ENCODE results near the gene GATAD2A. TPM values are rescaled to one million over a fixed set of nuclear protein-coding genes. Genes with fewer than 3 reads are reported as not detected.

GATAD2A gene, protein sequence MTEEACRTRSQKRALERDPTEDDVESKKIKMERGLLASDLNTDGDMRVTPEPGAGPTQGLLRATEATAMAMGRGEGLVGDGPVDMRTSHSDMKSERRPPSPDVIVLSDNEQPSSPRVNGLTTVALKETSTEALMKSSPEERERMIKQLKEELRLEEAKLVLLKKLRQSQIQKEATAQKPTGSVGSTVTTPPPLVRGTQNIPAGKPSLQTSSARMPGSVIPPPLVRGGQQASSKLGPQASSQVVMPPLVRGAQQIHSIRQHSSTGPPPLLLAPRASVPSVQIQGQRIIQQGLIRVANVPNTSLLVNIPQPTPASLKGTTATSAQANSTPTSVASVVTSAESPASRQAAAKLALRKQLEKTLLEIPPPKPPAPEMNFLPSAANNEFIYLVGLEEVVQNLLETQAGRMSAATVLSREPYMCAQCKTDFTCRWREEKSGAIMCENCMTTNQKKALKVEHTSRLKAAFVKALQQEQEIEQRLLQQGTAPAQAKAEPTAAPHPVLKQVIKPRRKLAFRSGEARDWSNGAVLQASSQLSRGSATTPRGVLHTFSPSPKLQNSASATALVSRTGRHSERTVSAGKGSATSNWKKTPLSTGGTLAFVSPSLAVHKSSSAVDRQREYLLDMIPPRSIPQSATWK
- 100 to 1,000 TPM; 123 to 139 TPM for total RNA-seq

GRCh38 chr19:19404879-19405860, at the start of gene GATAD2A:
GATAD2A (plus strand) TSS chr19:19405675; CDS start chr19:19465346, 59,671 bp downstream.
- H3K4me3 Mint-ChIP-seq, result peak within 1 kb of the TSS; percentile 91
- peak; percentile 74 for ATAC-seq
- no peaks in the 10 kb centered on the region for H3K9me3 Mint-ChIP-seq (ENCODE audit: low read depth)
- intact Hi-C loops (cut with DNase I, micrococcal nuclease), result loop anchor here (1.0 to 5.0 kb wide), 12 partner anchors 20 to 768 kb away; partner anchors contain the start of genes ATP13A1 (in 1 of the 2), BORCS8 (in 1 of the 2), KLHL26 (in 1 of the 2) and MAU2 (in 1 of the 2)
- no peaks in the 10 kb centered on the region for H3K27me3 Mint-ChIP-seq
- H3K36me3 Mint-ChIP-seq (ENCODE audit: low read depth), result peaks cover 11% of the 10 kb centered on the region
- CTCF ChIA-PET, result interaction anchor here (0.5 to 2.2 kb wide), 9 partner anchors 10 to 215 kb away, joined by 3 to 16 read pairs (median 4); no protein-coding TSS in a partner anchor
- POLR2A ChIA-PET, result interaction anchor here (0.5 to 1.5 kb wide), 11 partner anchors 8 to 231 kb away, joined by 3 to 14 read pairs (median 4); no protein-coding TSS in a partner anchor
- H3K4me1 Mint-ChIP-seq, result peaks cover 69% of the 10 kb centered on the region
- peak within 1 kb of the TSS; percentile 95 for H3K27ac Mint-ChIP-seq
- DNase-seq, result peak; percentile 96

- Mint-ChIP-seq H3K27me3 (no peaks in the 10 kb centered on the region), H3K4me3 (no peak overlapping the region), H3K36me3 (ENCODE audit: low read depth) (peaks cover 20% of the 10 kb centered on the region), H3K27ac (no peak overlapping the region), H3K4me1 (peaks cover 18% of the 10 kb centered on the region), H3K9me3 (ENCODE audit: low read depth) (no peaks in the 10 kb centered on the region)
- ATAC-seq (no peak), DNase-seq (no peak)
- ChIA-PET POLR2A (no interaction called here), CTCF (interaction anchor here (0.6 kb wide), 1 partner anchor 63 kb away, joined by 3 read pairs; no protein-coding TSS in a partner anchor)
- intact Hi-C loops (cut with DNase I, micrococcal nuclease), result no loop called here
Observed at GRCh38 chr19:19356500-19356899, 49.0 kb upstream of the GATAD2A start.

DNA sequence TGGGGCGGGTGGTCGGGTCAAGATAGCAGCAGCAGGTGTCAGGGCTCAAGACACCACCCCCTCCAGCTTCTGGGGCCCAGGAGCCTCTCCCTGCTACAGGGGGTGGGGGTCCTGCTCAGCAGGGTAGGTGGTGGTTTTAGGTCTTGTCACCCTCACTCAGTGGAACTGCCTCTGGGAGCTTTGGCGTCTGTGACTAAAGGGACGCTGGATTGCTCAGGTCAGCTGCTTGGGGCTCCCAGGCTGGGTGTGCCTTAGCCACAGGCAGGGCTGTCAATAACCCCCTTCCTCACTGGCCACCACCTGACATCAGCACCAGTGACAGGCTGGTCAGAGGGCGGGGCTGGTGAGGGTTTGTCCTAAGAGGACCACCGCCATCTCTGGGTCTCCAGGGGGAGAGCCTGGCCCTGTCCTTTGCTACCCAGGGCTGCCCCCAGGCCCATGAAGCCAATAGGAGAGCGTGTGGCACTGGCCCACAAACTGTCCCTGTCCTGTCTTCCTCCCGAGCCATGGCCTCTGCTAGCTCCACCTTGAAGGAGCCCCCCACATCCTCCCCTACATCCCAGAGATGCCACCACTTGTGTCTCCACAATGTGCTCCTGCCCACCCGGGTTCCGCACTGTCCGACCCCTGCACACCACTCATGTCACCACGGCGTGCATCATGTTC, 48.4 kb upstream of the GATAD2A start:
- peaks cover 18% of the 10 kb centered on the region for H3K36me3 Mint-ChIP-seq (ENCODE audit: low read depth)
- H3K27me3 Mint-ChIP-seq, result no peaks in the 10 kb centered on the region
- peaks cover 21% of the 10 kb centered on the region for H3K4me1 Mint-ChIP-seq
- no peaks in the 10 kb centered on the region for H3K9me3 Mint-ChIP-seq (ENCODE audit: low read depth)
- intact Hi-C loops (cut with DNase I, micrococcal nuclease), result no loop called here
- no peak overlapping the region for H3K4me3 Mint-ChIP-seq
- DNase-seq (no peak), ATAC-seq (no peak)
- POLR2A ChIA-PET, result no interaction called here
- CTCF ChIA-PET, result interaction anchor here (2.0 kb wide), 1 partner anchor 134 kb away, joined by 8 read pairs; no protein-coding TSS in a partner anchor
- no peak overlapping the region for H3K27ac Mint-ChIP-seq

- intact Hi-C loops (cut with DNase I, micrococcal nuclease), result loop anchor here in 1 of 2 experiments (1.0 to 5.0 kb wide), 3 partner anchors 129 to 215 kb away; partner anchors contain the start of genes BORCS8 and RFXANK
Observed at GRCh38 chr19:19361075-19361594, 44.3 kb upstream of the GATAD2A start.

GRCh38 chr19:19362075-19362474, 43.4 kb upstream of the GATAD2A start:
- Mint-ChIP-seq H3K36me3 (ENCODE audit: low read depth) (peaks cover 4% of the 10 kb centered on the region), H3K9me3 (ENCODE audit: low read depth) (no peaks in the 10 kb centered on the region), H3K27me3 (no peaks in the 10 kb centered on the region), H3K27ac (peak overlapping the region; percentile 19), H3K4me1 (peaks cover 36% of the 10 kb centered on the region), H3K4me3 (no peak overlapping the region)
- no peak for ATAC-seq
- CTCF ChIA-PET, result interaction anchor here (0.6 to 7.1 kb wide), 5 partner anchors 11 to 128 kb away, joined by 3 to 123 read pairs (median 3); no protein-coding TSS in a partner anchor
- intact Hi-C loops (cut with DNase I, micrococcal nuclease), result loop anchor here in 1 of 2 experiments (5.0 kb wide), 1 partner anchor 170 kb away; the partner anchor contains the start of genes BORCS8 and RFXANK
- no peak for DNase-seq
- POLR2A ChIA-PET, result interaction anchor here (1.2 kb wide), 1 partner anchor 23 kb away, joined by 4 read pairs; no protein-coding TSS in a partner anchor

More at GRCh38 chr19:19361075-19361594, 44.3 kb upstream of the GATAD2A start:
- DNase-seq (peak; percentile 88), ATAC-seq (peak; percentile 76)
- H3K27me3 Mint-ChIP-seq, result no peaks in the 10 kb centered on the region
- H3K4me1 Mint-ChIP-seq, result peaks cover 31% of the 10 kb centered on the region
- peaks cover 6% of the 10 kb centered on the region for H3K36me3 Mint-ChIP-seq (ENCODE audit: low read depth)
- H3K27ac Mint-ChIP-seq, result peak overlapping the region; percentile 31
- H3K4me3 Mint-ChIP-seq, result no peak overlapping the region
- POLR2A ChIA-PET, result no interaction called here
- no peaks in the 10 kb centered on the region for H3K9me3 Mint-ChIP-seq (ENCODE audit: low read depth)
- CTCF ChIA-PET, result interaction anchor here (0.7 to 7.1 kb wide), 3 partner anchors 12 to 129 kb away, joined by 3 to 123 read pairs (median 3); no protein-coding TSS in a partner anchor

GRCh38 chr19:19366434-19367396, 38.8 kb upstream of the GATAD2A start:
- H3K27me3 Mint-ChIP-seq, result no peaks in the 10 kb centered on the region
- peak; percentile 86 for DNase-seq
- POLR2A ChIA-PET, result interaction anchor here (0.6 kb wide), 1 partner anchor 64 kb away, joined by 3 read pairs; no protein-coding TSS in a partner anchor
- ATAC-seq, result peak; percentile 84
- intact Hi-C loops (cut with DNase I, micrococcal nuclease), result loop anchor here (1.0 to 5.0 kb wide), 2 partner anchors 41 to 124 kb away; partner anchors contain the start of gene GATAD2A (in 1 of the 2)
- no peaks in the 10 kb centered on the region for H3K36me3 Mint-ChIP-seq (ENCODE audit: low read depth)
- peaks cover 18% of the 10 kb centered on the region for H3K4me1 Mint-ChIP-seq
- H3K4me3 Mint-ChIP-seq, result no peak overlapping the region
- peak overlapping the region; percentile 38 for H3K27ac Mint-ChIP-seq
- CTCF ChIA-PET, result interaction anchor here (0.6 to 7.1 kb wide), 7 partner anchors 9 to 366 kb away, joined by 3 to 123 read pairs (median 4); no protein-coding TSS in a partner anchor
- no peaks in the 10 kb centered on the region for H3K9me3 Mint-ChIP-seq (ENCODE audit: low read depth)

GRCh38 chr19:19368087-19368486, 37.4 kb upstream of the GATAD2A start:
- H3K36me3 Mint-ChIP-seq (ENCODE audit: low read depth), result no peaks in the 10 kb centered on the region

DNA sequence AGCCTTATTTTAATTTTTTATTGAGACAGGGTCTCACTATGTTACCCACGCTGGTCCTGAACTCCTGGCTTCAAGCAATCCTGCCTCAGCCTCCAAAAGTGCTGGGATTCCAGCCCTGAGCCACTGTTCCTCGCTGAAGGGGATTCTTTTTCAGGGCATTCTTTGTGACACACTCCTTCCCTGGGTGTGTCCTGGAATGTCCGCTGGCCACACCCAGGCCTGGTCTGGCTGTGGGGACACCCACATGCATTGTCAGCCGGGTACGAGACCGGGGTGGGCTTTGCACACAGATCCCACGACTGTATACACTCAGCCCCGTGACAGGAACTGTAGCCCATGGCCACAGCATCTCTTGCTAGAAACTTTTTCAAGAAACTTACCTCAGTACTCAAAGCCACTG, 34.4 kb upstream of the GATAD2A start:
- POLR2A ChIA-PET, result no interaction called here
- intact Hi-C loops (cut with DNase I, micrococcal nuclease), result no loop called here
- Mint-ChIP-seq H3K36me3 (ENCODE audit: low read depth) (no peaks in the 10 kb centered on the region), H3K27me3 (no peaks in the 10 kb centered on the region), H3K9me3 (ENCODE audit: low read depth) (no peaks in the 10 kb centered on the region), H3K4me3 (no peak overlapping the region), H3K27ac (no peak overlapping the region), H3K4me1 (peaks cover 12% of the 10 kb centered on the region)
- CTCF ChIA-PET, result interaction anchor here (0.8 kb wide), 1 partner anchor 120 kb away, joined by 5 read pairs; no protein-coding TSS in a partner anchor
- ATAC-seq (no peak), DNase-seq (no peak)

More at GRCh38 chr19:19368087-19368486, 37.4 kb upstream of the GATAD2A start:
- H3K27me3 Mint-ChIP-seq, result no peaks in the 10 kb centered on the region
- no peak for ATAC-seq
- POLR2A ChIA-PET, result interaction anchor here (0.6 kb wide), 1 partner anchor 20 kb away, joined by 3 read pairs; no protein-coding TSS in a partner anchor
- no peak overlapping the region for H3K4me3 Mint-ChIP-seq
- CTCF ChIA-PET, result interaction anchor here (1.7 to 2.0 kb wide), 2 partner anchors 10 to 122 kb away, joined by 4 to 17 read pairs; no protein-coding TSS in a partner anchor
- H3K4me1 Mint-ChIP-seq, result peaks cover 19% of the 10 kb centered on the region
- no peaks in the 10 kb centered on the region for H3K9me3 Mint-ChIP-seq (ENCODE audit: low read depth)
- intact Hi-C loops (cut with DNase I, micrococcal nuclease), result loop anchor here in 1 of 2 experiments (5.0 kb wide), 1 partner anchor 39 kb away; the partner anchor contains the start of gene GATAD2A
- H3K27ac Mint-ChIP-seq, result no peak overlapping the region
- no peak for DNase-seq

All from activated CD4-positive, alpha-beta T cell treated with anti-CD3 and anti-CD28 coated beads for 36 hours (primary cell).